ENCODE data around the gene AACS. TPM values are rescaled to one million over a fixed set of nuclear protein-coding genes. Genes with fewer than 3 reads are reported as not detected.

Gene AACS
- total and polyA plus RNA-seq, 3 experiments from 2014 or later = 11.8 to 16.7 (median 16.1) TPM

- Mint-ChIP-seq H3K9me3 (no peaks in the 10 kb centered on the region), H3K4me3 (no peak overlapping the region), H3K4me1 (peaks cover 5 to 15% (median 6%) of the 10 kb centered on the region in 3 donors), H3K36me3 (no peaks in the 10 kb centered on the region), H3K27me3 (peaks cover 43 to 76% of the 10 kb centered on the region in 2 donors), H3K27ac (no peak overlapping the region)
- H3K36me3 ChIP-seq (ENCODE audit: insufficient read depth, low read length) = no peaks in the 10 kb centered on the region
- POLR2A ChIA-PET = no interaction called here
- H3K4me1 ChIP-seq (ENCODE audit: insufficient read depth, low read length) = no peaks in the 10 kb centered on the region
- no peak overlapping the region for H3K4me3 ChIP-seq (ENCODE audit: low read length)
- H3K27ac ChIP-seq (ENCODE audit: low read depth, low read length) = no peak overlapping the region
- H3K27me3 ChIP-seq (ENCODE audit: insufficient read depth, low read length, poor library complexity, severe bottlenecking) = peaks cover 26% of the 10 kb centered on the region
- CTCF ChIA-PET = no interaction called here
- DNase-seq = no peak
- no peaks in the 10 kb centered on the region for H3K9me3 ChIP-seq (ENCODE audit: low read length)
These were observed 124.3 kb downstream of the AACS start for GRCh38 chr12:125189502-125189901.

GRCh38 chr12:125191361-125192087, 126.3 kb downstream of the AACS start:
- H3K4me1 Mint-ChIP-seq = peaks cover 5 to 7% (median 6%) of the 10 kb centered on the region in 3 donors
- no peak overlapping the region for H3K4me3 Mint-ChIP-seq

GRCh38 chr12:125192690-125193221, 127.5 kb downstream of the AACS start:
- Histone ChIP-seq H3K4me1 (ENCODE audit: insufficient read depth, low read length) (no peaks in the 10 kb centered on the region), H3K9me3 (ENCODE audit: low read length) (no peaks in the 10 kb centered on the region), H3K27ac (ENCODE audit: low read depth, low read length) (no peak overlapping the region), H3K36me3 (ENCODE audit: insufficient read depth, low read length) (no peaks in the 10 kb centered on the region), H3K4me3 (ENCODE audit: low read length) (no peak overlapping the region), H3K27me3 (ENCODE audit: insufficient read depth, low read length, poor library complexity, severe bottlenecking) (peaks cover 16% of the 10 kb centered on the region)
- ChIA-PET POLR2A (no interaction called here), CTCF (interaction anchor here (1.3 kb wide), 1 partner anchor 18 kb away, joined by 3 read pairs; no protein-coding TSS in a partner anchor)
- peaks cover 3% of the 10 kb centered on the region in 3 donors for H3K4me1 Mint-ChIP-seq
- H3K27me3 Mint-ChIP-seq = peaks cover 33 to 76% of the 10 kb centered on the region in 2 donors
- H3K4me3 Mint-ChIP-seq = no peak overlapping the region
- no peaks in the 10 kb centered on the region for H3K9me3 Mint-ChIP-seq
- no peak for DNase-seq
- peaks cover 0 to 2% (median 0%) of the 10 kb centered on the region in 3 donors for H3K36me3 Mint-ChIP-seq
- H3K27ac Mint-ChIP-seq = no peak overlapping the region

More at GRCh38 chr12:125191361-125192087, 126.3 kb downstream of the AACS start:
- Mint-ChIP-seq H3K36me3 (peaks cover 0 to 2% (median 0%) of the 10 kb centered on the region in 3 donors), H3K27ac (no peak overlapping the region), H3K9me3 (no peaks in the 10 kb centered on the region), H3K27me3 (peaks cover 33 to 78% of the 10 kb centered on the region in 2 donors)
- peaks cover 19% of the 10 kb centered on the region for H3K27me3 ChIP-seq (ENCODE audit: insufficient read depth, low read length, poor library complexity, severe bottlenecking)
- POLR2A ChIA-PET = no interaction called here
- H3K36me3 ChIP-seq (ENCODE audit: insufficient read depth, low read length) = no peaks in the 10 kb centered on the region
- H3K4me1 ChIP-seq (ENCODE audit: insufficient read depth, low read length) = no peaks in the 10 kb centered on the region
- no peaks in the 10 kb centered on the region for H3K9me3 ChIP-seq (ENCODE audit: low read length)
- H3K4me3 ChIP-seq (ENCODE audit: low read length) = no peak overlapping the region
- CTCF ChIA-PET = no interaction called here
- no peak for DNase-seq
- no peak overlapping the region for H3K27ac ChIP-seq (ENCODE audit: low read depth, low read length)

Other genes starting within 250 kb of the AACS start
- 10 to 100 TPM; 20.4 to 21.6 TPM for gene SCARB1, start 201.6 kb upstream of the AACS start, total RNA-seq
- gene SCARB1, start 201.6 kb upstream of the AACS start, polyA plus RNA-seq = 3.6 TPM
- gene UBC, start 150.8 kb upstream of the AACS start, total RNA-seq = 100 to 1,000 TPM; 839 to 849 TPM
- 1,913 TPM for gene UBC, start 150.8 kb upstream of the AACS start, polyA plus RNA-seq
- gene DHX37, start 76.3 kb upstream of the AACS start, total RNA-seq = 10 to 100 TPM; 47.2 to 48.8 TPM
- gene DHX37, start 76.3 kb upstream of the AACS start, polyA plus RNA-seq = 6.5 TPM
- 10 to 100 TPM; 35.6 to 36.5 TPM for gene BRI3BP, start 71.8 kb upstream of the AACS start, total RNA-seq
- gene BRI3BP, start 71.8 kb upstream of the AACS start, polyA plus RNA-seq = 4.0 TPM
- gene TMEM132B, start 121.0 kb downstream of the AACS start, total RNA-seq = not detected
- gene TMEM132B, start 121.0 kb downstream of the AACS start, polyA plus RNA-seq = not detected

All from CD8-positive, alpha-beta memory T cell (primary cell).